HAP-1 (cell line): ENCODE measurements around the gene ABO.

ENCODE experiments used
- DNase-seq, 2 experiments: peaks; one replicate each; pipeline ENCODE4 v3.0.0-alpha.2; 2016 to 2020; ENCODE audit warnings: low spot score in 2 of 2
- H3K27me3 ChIP-seq: fragments of 250-450 bp; sonication (Bioruptor Pico); 2 replicates; pipeline ENCODE4 v1.5.1; 2020; ENCODE audit warnings: low read depth, mild to moderate bottlenecking, moderate library complexity
- H3K36me3 ChIP-seq: fragments of 250-450 bp; sonication (Bioruptor Pico); replicated peaks from 2 replicates; pipeline ENCODE4 v1.5.1; 2020; ENCODE audit warnings: mild to moderate bottlenecking
- H3K4me1 ChIP-seq: fragments of 250-450 bp; sonication (Bioruptor Pico); 2 replicates; pipeline ENCODE4 v1.5.1; 2020; ENCODE audit warnings: mild to moderate bottlenecking
- H3K4me3 ChIP-seq: fragments of 250-450 bp; sonication (Bioruptor Pico); 2 replicates; pipeline ENCODE4 v1.5.1; 2020; ENCODE audit warnings: mild to moderate bottlenecking, moderate library complexity
- H3K9me3 ChIP-seq: fragments of 250-450 bp; sonication (Bioruptor Pico); 2 replicates; pipeline ENCODE4 v1.5.1; 2020; ENCODE audit warnings: mild to moderate bottlenecking, moderate library complexity
- in situ Hi-C: fragments of 300-500 bp; cut with MboI; formaldehyde crosslinking; loops from 3 replicates; pipeline ENCODE4 v1.14.3; 2020; ENCODE audit warnings: low sequenced_read_pairs, inconsistent platforms, mixed read lengths

Gene ABO

DNA sequence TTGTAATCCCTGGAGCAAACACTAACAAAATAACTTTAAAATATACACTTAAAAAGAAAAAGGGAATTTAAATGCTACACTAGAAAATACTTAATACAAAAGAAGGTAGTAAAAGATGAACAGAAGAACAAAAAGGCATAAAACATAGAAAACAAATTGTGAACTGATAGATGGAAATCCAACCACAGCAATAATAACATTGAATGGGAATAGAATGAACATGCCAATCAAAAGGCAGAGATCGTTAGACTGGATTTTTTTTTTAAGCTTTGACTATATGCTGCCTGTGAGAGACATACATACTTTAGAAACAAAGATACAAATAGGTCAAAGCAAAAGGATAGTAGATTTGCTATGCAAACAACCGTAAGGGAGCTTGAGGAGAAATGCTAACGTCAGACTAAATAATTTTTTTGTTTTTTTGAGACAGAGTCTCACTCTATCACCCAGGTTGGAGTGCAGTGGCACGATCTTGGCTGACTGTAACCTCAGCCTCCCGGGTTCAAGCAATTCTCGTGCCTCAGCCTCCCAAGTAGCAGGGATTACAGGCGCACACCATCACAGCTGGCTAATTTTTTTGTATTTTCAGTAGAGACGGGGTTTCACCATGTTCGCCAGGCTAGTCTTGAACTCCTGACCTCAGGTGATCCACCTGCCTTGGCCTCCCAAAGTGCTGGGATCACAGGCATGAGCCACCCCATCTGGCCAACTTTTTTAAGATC is 6.5 kb downstream of the ABO start:
- Histone ChIP-seq H3K9me3 (0 out of 2 replicates have a peak, but pooled peaks cover 2% of the 10 kb centered on the region), H3K4me1 (no peaks in the 10 kb centered on the region), H3K36me3 (no peaks in the 10 kb centered on the region), H3K27me3 (peaks cover 19% of the 10 kb centered on the region), H3K4me3 (no peak overlapping the region)
- in situ Hi-C loops = no loop called here
- no peak for DNase-seq

DNA sequence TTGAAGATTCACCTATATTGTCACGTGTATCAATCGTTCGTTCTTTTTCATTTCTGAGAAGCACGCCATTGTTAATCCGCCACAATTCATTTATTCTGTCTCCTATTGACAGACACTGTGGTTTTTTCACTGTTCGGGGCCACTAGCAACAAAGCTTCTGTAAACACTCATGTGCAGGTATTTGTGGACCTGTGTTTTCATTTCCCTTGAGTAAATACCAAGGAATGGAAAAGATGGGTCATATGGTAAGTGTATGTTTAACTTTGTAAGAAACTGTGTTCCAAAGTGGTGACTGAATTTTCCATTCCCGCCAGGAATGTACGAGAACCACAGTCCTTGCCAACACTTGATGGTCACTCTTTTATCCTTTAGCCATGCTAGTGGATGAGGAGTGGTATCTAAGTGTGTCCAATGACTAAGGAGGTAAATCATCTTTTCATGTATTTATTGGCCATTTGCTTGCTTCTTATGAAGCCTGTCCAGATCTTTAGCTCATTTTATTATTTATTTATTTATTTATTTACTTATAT is 10.7 kb downstream of the ABO start:
- H3K36me3 ChIP-seq = no peaks in the 10 kb centered on the region
- H3K4me1 ChIP-seq = no peaks in the 10 kb centered on the region
- in situ Hi-C loops = no loop called here
- 0 out of 2 replicates have a peak, but pooled peaks cover 2% of the 10 kb centered on the region for H3K9me3 ChIP-seq
- H3K27me3 ChIP-seq = no peaks in the 10 kb centered on the region
- no peak for DNase-seq
- no peak overlapping the region for H3K4me3 ChIP-seq

DNA sequence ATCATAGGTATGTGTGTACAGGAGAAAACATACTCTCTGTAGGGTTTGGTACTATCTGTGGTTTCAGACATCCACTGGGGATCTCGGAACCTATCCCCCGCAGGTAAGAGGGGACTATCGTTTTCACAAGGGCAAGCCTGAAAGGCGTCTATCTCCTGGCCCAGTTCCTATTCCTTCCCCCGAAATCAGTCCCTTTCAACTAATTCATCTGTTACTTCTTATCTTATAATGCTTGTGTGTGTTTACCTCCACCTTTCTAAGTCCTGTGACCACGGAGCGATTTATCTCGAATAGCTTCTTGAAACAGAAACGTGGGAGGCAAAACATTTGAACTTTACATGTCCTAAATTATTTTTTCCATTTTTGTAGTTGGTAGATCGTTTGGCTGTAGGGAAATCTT is 11.4 kb downstream of the ABO start:
- Histone ChIP-seq H3K4me3 (no peak overlapping the region), H3K27me3 (no peaks in the 10 kb centered on the region), H3K9me3 (0 out of 2 replicates have a peak, but pooled peaks cover 2% of the 10 kb centered on the region), H3K36me3 (no peaks in the 10 kb centered on the region), H3K4me1 (no peaks in the 10 kb centered on the region)
- in situ Hi-C loops = no loop called here
- no peak for DNase-seq

DNA sequence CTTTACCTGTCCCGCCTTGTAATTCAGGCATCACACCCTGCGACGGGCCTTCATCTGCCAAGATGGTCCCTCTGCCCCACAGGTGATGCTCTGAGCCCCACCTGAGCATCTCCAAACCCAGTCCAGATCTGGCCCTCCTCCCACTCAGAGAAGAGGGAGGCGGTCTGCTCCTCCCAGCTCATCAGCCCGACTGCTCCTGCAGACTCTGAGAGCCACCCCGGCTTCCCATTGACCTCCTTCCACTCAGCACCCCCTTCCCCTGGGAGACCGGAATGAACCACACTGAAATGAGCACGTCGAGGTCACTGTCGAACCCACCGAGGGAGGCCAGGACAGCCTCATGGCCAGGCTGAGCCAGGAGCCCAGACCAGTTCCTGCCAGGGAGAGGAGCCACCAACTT is 12.8 kb downstream of the ABO start:
- Histone ChIP-seq H3K9me3 (0 out of 2 replicates have a peak, but pooled peaks cover 2% of the 10 kb centered on the region), H3K4me1 (no peaks in the 10 kb centered on the region), H3K4me3 (no peak overlapping the region), H3K27me3 (no peaks in the 10 kb centered on the region), H3K36me3 (no peaks in the 10 kb centered on the region)
- DNase-seq = no peak
- in situ Hi-C loops = no loop called here

DNA sequence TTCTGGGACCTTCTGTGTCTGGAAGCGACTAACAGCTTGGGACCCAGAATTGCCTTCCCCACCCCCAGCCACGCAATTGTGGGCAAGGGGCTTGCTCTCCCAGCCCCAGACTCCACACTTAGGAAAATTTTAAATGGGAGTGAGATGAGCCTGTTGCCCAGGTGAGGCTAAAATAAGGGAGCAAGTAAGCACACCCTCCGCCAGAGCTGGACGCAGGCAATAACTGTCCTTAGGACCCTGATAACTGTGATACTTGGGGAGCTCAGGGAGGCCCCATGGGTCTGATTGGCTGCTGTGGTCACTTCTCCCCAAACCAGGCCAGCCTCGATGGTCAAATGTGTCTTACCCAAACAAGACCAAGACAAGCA is 13.3 kb downstream of the ABO start:
- no peak overlapping the region for H3K4me3 ChIP-seq
- H3K36me3 ChIP-seq = no peaks in the 10 kb centered on the region
- H3K4me1 ChIP-seq = no peaks in the 10 kb centered on the region
- in situ Hi-C loops = no loop called here
- no peaks in the 10 kb centered on the region for H3K27me3 ChIP-seq
- 0 out of 2 replicates have a peak, but pooled peaks cover 2% of the 10 kb centered on the region for H3K9me3 ChIP-seq
- DNase-seq = no peak

DNA sequence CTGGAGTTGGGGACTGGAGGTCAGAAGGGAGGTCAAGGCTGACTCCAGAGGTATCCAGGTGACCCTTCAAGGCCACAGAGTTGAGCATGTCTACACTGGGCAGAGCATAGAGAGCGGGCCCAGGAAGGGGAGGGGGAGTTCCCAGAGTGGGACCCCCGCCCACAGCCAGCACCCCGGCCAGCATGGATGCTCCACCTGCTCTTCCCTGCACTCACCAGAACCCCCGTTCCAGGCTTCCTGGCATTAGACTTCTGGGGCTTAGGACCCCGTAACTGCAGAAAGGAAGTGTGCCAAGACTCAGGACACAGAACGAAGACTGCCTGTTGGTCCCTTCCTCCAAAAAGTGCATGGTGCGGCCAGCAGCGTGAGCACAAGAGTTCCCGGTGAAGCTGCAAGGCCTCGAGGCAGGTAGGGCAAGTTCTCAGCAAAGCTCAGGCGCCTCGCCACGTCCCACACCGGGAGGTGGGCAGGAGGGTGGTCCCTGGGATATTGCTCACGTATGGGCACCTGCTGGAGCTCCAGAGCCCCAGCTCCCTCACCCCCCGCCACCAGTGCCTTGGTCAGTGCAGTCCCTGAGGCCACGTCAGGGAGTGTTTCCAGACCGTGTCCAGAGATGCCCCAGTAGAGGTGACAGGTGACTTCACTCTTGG is 13.8 kb downstream of the ABO start:
- DNase-seq = no peak
- no peaks in the 10 kb centered on the region for H3K27me3 ChIP-seq

DNA sequence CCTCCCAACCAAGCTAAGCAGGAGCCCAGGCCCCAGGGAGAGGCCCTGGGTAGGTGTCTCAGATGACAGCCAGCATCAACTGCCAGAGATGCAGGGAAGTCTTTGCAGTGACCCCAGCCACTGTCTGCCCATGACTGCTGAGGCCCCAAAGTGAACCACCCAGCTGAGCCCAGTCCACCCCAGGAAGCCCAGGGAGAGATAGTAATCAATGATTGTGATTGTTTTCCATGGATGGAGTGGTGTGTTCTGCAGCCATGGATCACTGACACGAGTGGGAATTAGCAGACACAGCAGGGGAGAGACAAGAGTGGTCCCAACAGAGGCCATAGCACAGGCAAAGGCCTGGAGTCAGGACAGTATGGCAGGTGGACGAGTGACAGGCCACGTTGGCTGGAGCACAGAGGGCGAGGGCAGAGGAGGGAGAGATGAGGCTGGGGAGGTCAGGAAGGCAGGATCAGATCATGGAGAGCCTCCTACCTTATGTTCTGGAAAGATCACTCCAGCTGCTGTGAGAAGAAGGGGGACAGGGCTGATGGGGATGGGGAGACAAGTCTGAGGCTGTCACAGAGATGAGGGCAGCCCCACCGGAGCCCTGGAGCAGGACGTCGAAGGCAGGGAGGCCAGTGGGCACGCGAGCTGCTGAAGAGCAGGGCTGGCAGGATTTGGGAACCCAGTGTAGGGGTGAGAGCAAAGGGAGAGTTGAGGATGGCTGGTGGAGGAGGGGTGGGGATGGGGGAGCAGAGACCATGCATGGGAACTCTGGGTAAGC is 14.5 kb downstream of the ABO start:
- DNase-seq = no peak
- in situ Hi-C loops = no loop called here
- H3K9me3 ChIP-seq = 0 out of 2 replicates have a peak, but pooled peaks cover 2% of the 10 kb centered on the region
- H3K27me3 ChIP-seq = no peaks in the 10 kb centered on the region
- H3K36me3 ChIP-seq = no peaks in the 10 kb centered on the region
- H3K4me3 ChIP-seq = no peak overlapping the region
- H3K4me1 ChIP-seq = no peaks in the 10 kb centered on the region

More for the DNA sequence above, 13.8 kb downstream of the ABO start:
- Histone ChIP-seq H3K36me3 (no peaks in the 10 kb centered on the region), H3K4me1 (no peaks in the 10 kb centered on the region), H3K9me3 (0 out of 2 replicates have a peak, but pooled peaks cover 2% of the 10 kb centered on the region), H3K4me3 (no peak overlapping the region)
- in situ Hi-C loops = no loop called here

DNA sequence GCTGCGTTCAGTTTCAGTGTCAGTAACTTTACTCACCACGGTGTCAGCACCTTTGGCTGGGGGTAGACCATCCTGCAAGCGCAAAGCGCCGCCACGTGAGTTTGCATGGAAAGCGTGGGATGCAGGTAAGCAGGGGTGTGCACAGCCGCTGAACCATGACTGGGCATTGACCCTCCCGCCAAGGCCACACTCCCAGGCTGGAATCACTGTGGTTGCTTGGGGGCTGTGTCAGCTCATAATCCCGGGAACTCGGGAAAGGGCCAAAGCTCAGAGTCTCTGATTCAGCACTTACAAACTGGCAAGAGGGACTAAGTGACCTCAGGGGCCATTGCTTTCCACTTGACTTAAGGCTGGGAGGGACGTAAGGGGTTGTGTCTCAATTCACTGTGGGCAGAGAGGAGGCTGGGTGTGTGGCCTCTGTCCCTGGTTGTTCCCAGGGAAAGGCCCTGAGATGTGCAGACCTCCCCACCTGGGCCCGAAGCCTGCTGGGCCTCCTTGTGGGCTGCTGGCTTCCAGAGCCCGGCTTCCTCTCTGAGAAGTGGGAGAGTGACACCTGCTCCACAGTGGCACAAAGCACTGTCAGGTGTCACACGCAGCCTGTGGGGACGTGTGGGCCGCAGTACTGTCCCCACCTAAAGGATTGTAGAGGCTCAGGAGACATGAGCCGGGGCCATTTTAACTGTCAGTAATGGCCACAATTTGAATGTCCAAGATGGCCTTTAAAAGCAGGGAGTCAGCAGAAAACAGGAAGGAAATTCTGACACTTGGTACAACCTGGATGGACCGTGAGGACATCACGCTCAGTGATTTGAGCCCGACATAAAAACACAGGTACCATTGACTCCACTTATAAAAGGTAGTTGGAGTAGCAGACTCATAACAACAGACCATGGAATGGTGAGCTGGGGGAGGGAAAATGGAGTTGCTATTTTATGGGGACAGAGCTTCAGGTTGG is 16.7 kb downstream of the ABO start:
- Histone ChIP-seq H3K4me3 (no peak overlapping the region), H3K4me1 (no peaks in the 10 kb centered on the region), H3K9me3 (peaks cover 5% of the 10 kb centered on the region; the same call in 1 of the 2 replicates), H3K36me3 (no peaks in the 10 kb centered on the region), H3K27me3 (no peaks in the 10 kb centered on the region)
- no peak for DNase-seq
- in situ Hi-C loops = no loop called here

DNA sequence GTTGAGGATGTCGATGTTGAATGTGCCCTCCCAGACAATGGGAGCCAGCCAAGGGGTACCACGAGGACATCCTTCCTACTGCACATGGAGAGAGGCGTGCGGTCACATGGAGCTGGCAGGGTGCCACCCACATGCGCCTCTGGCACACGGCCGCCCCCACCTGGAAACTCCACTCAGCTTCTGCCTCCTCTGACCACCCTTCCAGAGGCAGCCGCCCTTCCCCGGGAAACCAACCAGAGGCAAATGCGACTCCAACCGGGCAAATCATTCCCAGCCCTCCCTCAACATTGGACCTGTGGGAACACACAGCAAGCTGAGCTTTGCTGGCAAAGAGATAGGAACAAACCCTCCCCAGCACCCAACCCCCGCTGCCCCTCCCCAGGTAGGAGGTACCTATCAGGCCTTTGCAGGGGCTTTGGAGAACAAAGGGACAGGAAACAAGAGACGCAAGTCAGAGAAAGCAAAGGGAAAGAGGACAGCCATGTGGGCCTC is 17.5 kb downstream of the ABO start:
- H3K27me3 ChIP-seq = no peaks in the 10 kb centered on the region
- H3K9me3 ChIP-seq = peaks cover 5% of the 10 kb centered on the region; the same call in 1 of the 2 replicates
- in situ Hi-C loops = no loop called here
- DNase-seq = no peak
- no peak overlapping the region for H3K4me3 ChIP-seq
- H3K36me3 ChIP-seq = no peaks in the 10 kb centered on the region
- H3K4me1 ChIP-seq = no peaks in the 10 kb centered on the region

DNA sequence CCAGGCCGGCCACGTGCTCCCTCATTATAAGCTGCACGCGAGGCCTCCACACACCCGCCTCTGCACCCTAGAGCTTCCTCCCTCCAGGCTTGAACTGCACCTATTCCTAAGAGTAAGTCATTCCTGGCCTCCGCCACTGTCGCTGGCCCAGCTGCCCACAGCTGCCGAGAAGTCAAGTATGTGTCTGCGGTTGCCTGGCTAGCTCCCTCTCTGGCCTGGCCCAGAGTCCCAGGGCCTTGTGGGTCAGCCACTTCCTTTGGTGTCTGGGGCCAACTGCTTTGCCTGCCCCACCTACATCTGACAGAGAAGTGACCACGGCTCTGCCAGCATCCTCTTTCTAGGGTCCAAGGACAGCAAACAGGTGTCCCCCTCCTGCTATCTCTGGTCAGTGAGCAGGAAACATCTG is 18.3 kb downstream of the ABO start:
- no peak for DNase-seq
- in situ Hi-C loops = no loop called here

DNA sequence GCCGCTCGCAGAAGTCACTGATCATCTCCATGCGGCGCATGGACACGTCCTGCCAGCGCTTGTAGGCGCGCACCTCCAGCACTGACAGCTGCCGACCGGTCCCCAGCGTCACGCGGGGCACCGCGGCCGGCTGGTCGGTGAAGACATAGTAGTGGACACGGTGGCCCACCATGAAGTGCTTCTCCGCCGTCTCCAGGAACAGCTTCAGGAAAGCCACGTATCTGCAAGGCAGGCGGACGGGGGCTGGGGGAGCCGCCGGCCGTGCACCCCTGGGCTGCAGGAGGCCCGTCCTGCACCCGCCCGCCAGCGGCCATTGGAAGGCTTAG is 18.9 kb downstream of the ABO start:
- peaks cover 5% of the 10 kb centered on the region; the same call in 1 of the 2 replicates for H3K9me3 ChIP-seq
- H3K4me1 ChIP-seq = no peaks in the 10 kb centered on the region
- no peak for DNase-seq
- in situ Hi-C loops = no loop called here
- no peaks in the 10 kb centered on the region for H3K36me3 ChIP-seq
- H3K4me3 ChIP-seq = no peak overlapping the region
- H3K27me3 ChIP-seq = no peaks in the 10 kb centered on the region

More for the DNA sequence above, 18.3 kb downstream of the ABO start:
- no peak overlapping the region for H3K4me3 ChIP-seq
- no peaks in the 10 kb centered on the region for H3K36me3 ChIP-seq
- H3K4me1 ChIP-seq = no peaks in the 10 kb centered on the region
- H3K9me3 ChIP-seq = peaks cover 5% of the 10 kb centered on the region; the same call in 1 of the 2 replicates
- H3K27me3 ChIP-seq = no peaks in the 10 kb centered on the region

DNA sequence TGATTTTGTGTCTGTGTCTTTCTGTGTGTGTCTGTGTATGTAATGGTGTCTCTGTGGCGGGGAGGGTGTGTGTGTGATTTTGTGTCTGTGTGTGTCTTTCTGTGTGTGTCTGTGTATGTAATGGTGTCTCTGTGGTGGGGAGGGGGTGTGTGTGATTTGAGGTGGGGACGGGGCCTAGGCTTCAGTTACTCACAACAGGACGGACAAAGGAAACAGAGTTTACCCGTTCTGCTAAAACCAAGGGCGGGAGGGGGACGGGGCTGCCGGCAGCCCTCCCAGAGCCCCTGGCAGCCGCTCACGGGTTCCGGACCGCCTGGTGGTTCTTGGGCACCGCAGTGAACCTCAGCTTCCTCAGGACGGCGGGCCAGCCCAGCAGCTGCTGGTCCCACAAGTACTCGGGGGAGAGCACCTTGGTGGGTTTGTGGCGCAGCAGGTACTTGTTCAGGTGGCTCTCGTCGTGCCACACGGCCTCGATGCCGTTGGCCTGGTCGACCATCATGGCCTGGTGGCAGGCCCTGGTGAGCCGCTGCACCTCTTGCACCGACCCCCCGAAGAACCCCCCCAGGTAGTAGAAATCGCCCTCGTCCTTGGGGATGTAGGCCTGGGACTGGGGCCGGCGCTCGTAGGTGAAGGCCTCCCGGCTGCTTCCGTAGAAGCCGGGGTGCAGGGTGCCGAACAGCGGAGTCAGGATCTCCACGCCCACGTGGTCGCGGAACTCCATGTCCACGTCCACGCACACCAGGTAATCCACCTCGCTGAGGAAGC is 19.4 kb downstream of the ABO start:
- in situ Hi-C loops = no loop called here
- Histone ChIP-seq H3K27me3 (no peaks in the 10 kb centered on the region), H3K9me3 (peaks cover 5% of the 10 kb centered on the region; the same call in 1 of the 2 replicates), H3K4me3 (no peak overlapping the region), H3K36me3 (no peaks in the 10 kb centered on the region), H3K4me1 (no peaks in the 10 kb centered on the region)
- no peak for DNase-seq
